H54 (cell line): ENCODE data around the gene CFAP410.

ENCODE experiments used
- DNase-seq: peaks from one replicate; pipeline ENCODE4 v3.0.0; 2011; ENCODE audit warnings: low spot score, mixed read lengths; ENCODE audit not compliant: insufficient read length
- FAIRE-seq: peaks from 3 replicates; lab custom pipeline; 2011; peaks lifted over from hg19 to GRCh38; lab: Jason Lieb, UNC
- POLR2A ChIP-seq: IDR thresholded peaks from 2 replicates; pipeline ENCODE4 v1.6.1; 2011; ENCODE audit warnings: low read depth, mild to moderate bottlenecking, low read length

Gene CFAP410

GRCh38 chr21:44326716-44327602 is 12.2 kb downstream of the CFAP410 start:
- TF ChIP-seq POLR2A: no peak
- no peak for FAIRE-seq
- DNase-seq: no peak

GRCh38 chr21:44326272-44326647 is 12.9 kb downstream of the CFAP410 start:
- no peak for DNase-seq
- no peak for FAIRE-seq
- TF ChIP-seq POLR2A: no peak

GRCh38 chr21:44325386-44326271 is 13.6 kb downstream of the CFAP410 start:
- no peak for FAIRE-seq
- TF ChIP-seq POLR2A: no peak
- DNase-seq: no peak

DNA sequence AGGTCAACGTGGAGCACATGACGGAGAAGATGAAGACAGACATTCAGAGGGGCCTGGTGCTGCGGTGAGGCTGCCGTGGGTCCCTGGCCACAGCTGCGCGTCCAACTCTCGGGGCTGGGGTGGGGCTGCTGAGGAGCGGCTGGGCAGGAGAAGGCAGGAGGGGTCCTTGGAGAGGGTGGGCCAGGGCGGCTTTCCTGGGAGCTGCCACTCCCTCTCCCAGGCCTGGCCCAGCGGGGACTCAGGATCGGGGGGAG is 14.4 kb downstream of the CFAP410 start:
- TF ChIP-seq POLR2A: no peak
- no peak for FAIRE-seq
- DNase-seq: no peak

GRCh38 chr21:44324106-44324853 is 14.9 kb downstream of the CFAP410 start:
- no peak for FAIRE-seq
- no peak for DNase-seq
- TF ChIP-seq POLR2A: no peak

- FAIRE-seq (no peak), DNase-seq (no peak)
- TF ChIP-seq POLR2A: no peak
Observed at GRCh38 chr21:44323591-44323990, 15.6 kb downstream of the CFAP410 start.

- no peak for DNase-seq
- no peak for FAIRE-seq
- no peak for TF ChIP-seq POLR2A
Observed at GRCh38 chr21:44322621-44323325, 16.4 kb downstream of the CFAP410 start.

DNA sequence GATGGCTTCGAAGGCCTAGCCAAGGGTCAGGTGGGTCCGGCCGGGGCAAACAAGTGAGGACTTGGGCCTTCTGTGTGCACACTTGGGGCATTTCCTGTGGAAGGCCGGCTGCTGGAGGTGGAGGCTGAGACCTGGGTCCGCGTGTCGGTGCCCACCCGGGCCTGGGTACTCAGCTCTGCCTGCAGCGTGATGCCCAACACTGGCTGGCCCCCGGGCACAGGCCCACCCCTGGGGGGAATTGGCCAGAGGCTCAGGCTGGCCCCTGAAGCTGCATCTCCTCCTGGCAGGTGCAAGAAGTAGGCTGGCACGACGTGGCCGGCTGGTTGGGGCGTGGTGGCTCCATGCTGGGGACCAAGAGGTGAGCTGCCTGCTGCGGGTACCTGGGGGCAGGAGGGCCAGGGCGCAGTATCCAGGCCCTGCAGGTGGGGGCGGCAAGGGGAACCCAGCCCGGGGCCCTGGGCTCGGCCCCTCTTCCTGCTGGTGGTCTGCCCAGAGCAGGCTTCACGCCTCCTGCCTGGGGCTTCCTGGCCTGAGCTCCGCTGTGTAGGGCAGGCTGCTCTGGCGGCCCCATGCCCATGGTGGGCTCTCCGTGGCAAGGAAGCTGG is 17.2 kb downstream of the CFAP410 start:
- FAIRE-seq (no peak), DNase-seq (no peak)
- no peak for TF ChIP-seq POLR2A

DNA sequence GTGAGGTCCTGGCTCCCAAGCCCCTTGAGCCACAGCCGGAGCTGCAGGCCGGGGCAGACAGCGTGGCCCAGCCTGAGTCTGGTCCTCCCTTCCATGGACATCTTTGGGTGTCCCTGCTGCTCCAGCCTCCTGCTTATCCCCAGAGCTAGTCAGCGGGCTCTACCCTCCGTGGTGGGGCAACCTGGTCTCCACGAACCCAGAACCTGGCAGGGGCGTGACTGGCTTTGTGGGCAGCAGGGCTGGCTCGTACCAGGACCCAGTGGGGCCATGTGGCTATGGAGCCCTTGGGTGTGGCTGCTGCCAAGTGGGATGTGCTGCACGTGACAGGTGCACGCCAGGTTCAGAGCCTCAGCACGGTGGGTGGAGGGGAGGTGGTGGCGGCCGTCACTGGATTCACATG is 18.3 kb downstream of the CFAP410 start:
- FAIRE-seq: no peak
- no peak for TF ChIP-seq POLR2A
- no peak for DNase-seq

DNA sequence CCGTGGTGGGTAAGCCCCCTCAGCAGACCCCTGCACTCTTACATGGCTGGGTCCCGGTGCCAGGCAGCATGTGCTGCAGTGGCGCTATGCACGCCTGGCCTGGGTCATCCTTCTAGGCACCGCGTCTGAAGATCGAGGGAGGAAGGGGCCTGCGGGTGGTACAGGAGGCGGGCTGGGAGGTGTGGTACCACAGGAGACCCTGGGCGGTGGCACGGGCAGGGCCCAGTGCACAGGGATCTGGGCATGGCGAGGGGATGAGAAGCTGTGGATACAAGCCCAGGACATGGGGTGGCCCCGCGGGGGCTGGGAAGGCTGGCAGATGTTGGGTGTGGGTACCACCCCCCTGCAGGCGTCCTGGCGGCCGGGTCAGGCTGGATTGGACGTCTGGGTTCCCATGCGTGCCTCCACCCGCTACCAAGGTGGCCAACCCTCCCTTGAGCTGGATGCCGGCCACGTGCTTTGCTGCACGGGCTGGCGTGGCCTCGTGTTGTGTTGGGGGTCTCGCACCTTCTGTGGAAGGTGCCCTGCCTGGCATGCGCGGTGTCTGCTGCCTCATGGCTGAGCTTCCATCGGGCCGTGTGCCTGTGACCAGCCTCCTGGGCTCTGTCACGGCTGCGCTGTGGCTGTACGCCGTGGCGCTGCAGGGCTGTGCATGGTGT is 19.7 kb downstream of the CFAP410 start:
- FAIRE-seq: no peak

GRCh38 chr21:44318489-44319285 is 20.5 kb downstream of the CFAP410 start:
- FAIRE-seq: no peak
- DNase-seq: no peak
- no peak for TF ChIP-seq POLR2A

More for the DNA sequence above, 19.7 kb downstream of the CFAP410 start:
- TF ChIP-seq POLR2A: no peak
- DNase-seq: no peak

DNA sequence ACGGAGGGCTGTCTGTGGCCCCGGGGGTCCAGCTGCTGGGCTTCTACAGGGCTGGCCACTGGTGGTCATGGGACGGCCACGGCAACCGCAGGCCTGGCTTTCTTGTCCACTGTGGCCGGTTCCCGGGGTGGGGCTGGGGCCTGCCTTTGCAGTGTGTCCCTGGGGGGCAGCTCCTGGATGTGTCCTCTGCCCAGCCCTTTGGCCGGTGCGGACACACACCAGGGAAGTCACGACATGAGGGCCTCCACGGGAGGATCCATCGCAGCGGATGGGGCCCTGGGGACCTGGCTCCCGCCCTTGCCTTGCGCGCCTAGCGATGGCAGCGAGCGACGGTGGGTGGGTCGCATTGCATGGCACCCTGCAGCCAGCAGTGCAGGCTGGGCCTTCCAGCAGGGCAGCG is 21.3 kb downstream of the CFAP410 start:
- FAIRE-seq (no peak), DNase-seq (no peak)
- no peak for TF ChIP-seq POLR2A
